Measurements from ENCODE around the gene TMPRSS9. TPM values are rescaled to one million over a fixed set of nuclear protein-coding genes. Genes with fewer than 3 reads are reported as not detected.

Gene TMPRSS9
- total RNA-seq, 1 experiment from 2014 or later, result 0.66 TPM

DNA sequence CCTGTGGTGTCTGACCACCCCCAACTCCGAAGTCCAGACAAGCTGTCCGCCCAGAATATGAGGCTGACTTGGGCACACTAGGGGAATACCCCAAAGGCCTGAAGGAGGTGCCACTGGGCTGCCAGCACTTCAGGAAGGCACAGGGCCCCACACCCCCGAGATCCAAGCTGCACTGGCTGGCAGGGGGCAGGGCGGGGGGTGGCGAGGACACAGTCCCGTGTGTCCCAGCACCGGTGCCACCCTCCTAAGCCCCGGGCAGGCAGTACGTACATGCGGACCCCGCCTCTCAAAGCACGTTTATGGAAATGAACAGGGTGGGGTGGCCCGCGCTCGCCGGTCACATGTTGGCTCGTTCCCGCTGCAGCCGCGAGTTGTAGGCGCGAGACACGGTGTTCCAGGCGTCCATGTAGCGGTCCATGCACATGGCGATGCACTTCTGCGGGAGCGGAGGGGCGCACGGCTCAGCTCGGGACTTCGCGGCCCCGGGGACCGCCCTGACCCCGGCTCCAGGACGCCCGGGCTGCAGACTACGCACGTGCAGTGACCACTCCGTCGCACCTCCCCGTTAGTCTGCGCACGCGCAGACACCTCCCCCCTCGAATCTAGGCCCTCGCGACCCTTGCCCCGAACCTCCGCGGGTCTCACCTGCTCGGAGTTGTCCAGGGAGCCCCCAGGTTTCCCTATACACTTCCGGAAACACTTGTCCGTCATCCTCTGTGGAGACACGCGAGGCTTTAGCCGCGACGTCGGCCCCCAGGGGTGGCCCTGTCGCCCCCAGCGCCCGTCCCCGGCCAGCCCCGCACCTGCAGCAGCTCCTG, 66.8 kb downstream of the TMPRSS9 start:
- ChIA-PET POLR2A (interaction anchor here (0.6 to 2.1 kb wide), 5 partner anchors 30 to 524 kb away, joined by 3 to 15 read pairs (median 5); partner anchors contain the start of genes GADD45B and LMNB2), CTCF (interaction anchor here (1.1 kb wide), 1 partner anchor 30 kb away, joined by 4 read pairs; the partner anchor contains the start of gene LMNB2)
- intact Hi-C loops (cut with micrococcal nuclease; ENCODE audit: unreplicated experiment), result loop anchor here (1.0 kb wide), 1 partner anchor 191 kb away; the partner anchor contains the start of genes PLEKHJ1 and SF3A2
- H3K9me3 ChIP-seq, result no peaks in the 10 kb centered on the region
- TSS peak; percentile 74 for BruUV-seq (replicated peaks)
- H3K36me3 Mint-ChIP-seq (ENCODE audit: insufficient read depth, unreplicated experiment), result peaks cover 57% of the 10 kb centered on the region
- H3K4me3 ChIP-seq (ENCODE audit: low read depth, low read length), result peak overlapping the region; percentile 68
- no peaks in the 10 kb centered on the region for H3K9me3 Mint-ChIP-seq (ENCODE audit: unreplicated experiment)
- no peaks in the 10 kb centered on the region for H3K27me3 ChIP-seq (replicated peaks; ENCODE audit: control insufficient read depth, insufficient read depth, low read length)
- H3K27ac Mint-ChIP-seq (ENCODE audit: unreplicated experiment), result peak overlapping the region; percentile 100
- peaks cover 2% of the 10 kb centered on the region; the same call in 1 of the 2 replicates for H3K36me3 ChIP-seq (ENCODE audit: control insufficient read depth, insufficient read depth, low read length)
- TF ChIP-seq, protein P1, sequence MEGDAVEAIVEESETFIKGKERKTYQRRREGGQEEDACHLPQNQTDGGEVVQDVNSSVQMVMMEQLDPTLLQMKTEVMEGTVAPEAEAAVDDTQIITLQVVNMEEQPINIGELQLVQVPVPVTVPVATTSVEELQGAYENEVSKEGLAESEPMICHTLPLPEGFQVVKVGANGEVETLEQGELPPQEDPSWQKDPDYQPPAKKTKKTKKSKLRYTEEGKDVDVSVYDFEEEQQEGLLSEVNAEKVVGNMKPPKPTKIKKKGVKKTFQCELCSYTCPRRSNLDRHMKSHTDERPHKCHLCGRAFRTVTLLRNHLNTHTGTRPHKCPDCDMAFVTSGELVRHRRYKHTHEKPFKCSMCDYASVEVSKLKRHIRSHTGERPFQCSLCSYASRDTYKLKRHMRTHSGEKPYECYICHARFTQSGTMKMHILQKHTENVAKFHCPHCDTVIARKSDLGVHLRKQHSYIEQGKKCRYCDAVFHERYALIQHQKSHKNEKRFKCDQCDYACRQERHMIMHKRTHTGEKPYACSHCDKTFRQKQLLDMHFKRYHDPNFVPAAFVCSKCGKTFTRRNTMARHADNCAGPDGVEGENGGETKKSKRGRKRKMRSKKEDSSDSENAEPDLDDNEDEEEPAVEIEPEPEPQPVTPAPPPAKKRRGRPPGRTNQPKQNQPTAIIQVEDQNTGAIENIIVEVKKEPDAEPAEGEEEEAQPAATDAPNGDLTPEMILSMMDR (IDR thresholded peaks at IDR 0.05; ENCODE audit: insufficient read depth in 1 of 2, low read depth in 1 of 2, low read length in 1 of 2, severe bottlenecking in 1 of 2, unreplicated experiment in 1 of 2), result no peak
- peaks cover 20% of the 10 kb centered on the region for H3K4me1 ChIP-seq
- no peaks in the 10 kb centered on the region for H3K27me3 Mint-ChIP-seq (ENCODE audit: insufficient read depth, unreplicated experiment)
- DNase-seq, result peak; percentile 73 to 83
- peak overlapping the region; percentile 93 for H3K4me3 Mint-ChIP-seq (ENCODE audit: unreplicated experiment)
- peaks cover 5% of the 10 kb centered on the region for H3K4me1 Mint-ChIP-seq (ENCODE audit: low read depth, unreplicated experiment)

DNA sequence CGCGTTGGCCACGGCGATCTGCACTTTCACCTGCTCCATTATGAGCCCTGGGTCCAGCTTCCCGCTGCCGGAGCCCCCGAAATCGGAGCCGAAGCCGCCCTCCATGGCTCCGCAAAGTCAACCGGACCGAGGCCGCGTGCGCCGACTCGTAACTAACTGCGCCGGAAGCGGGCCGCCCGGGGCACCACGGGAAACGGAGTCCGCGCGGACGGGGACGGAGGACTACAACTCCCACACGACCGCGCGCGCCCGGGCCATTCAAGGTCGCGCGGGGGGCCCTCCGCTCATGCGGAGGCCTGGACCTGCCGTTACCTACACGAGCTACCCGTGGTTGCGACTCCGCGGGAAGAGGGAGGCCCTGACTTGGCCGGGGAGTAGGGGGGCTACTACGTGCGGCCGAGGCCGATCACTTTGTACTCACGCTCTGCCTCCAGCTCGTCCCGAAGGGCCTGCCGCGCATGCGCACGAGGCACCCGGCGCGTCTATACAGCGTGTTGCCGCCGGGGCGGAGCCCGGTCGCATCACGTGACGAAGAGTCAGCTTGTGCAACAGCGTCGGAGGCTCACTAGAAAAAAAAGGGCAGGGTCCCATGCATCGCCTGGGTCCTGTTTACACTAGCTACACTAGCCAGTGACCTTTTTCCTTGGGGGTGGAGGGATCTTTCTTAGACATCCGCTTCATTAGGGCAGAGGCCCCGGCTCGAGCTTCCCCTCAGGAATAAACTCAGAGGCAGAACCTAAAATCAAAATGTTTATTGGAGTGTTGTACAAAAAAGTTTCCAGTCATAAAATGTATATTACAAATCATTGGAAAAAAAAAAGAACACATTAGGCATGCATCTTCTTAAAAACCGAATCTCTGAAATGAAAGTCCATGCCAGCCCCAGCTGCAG, 67.6 kb downstream of the TMPRSS9 start, which contains the start of gene TIMM13:
TSS of gene TIMM13 (minus strand) at position 158 of the 892 bp plus-strand sequence. CDS start at position 105, 53 bp downstream.
- TSS peak; percentile 47 for BruUV-seq (replicated peaks)
- peak within 1 kb of the TSS; percentile 68 for H3K4me3 ChIP-seq (ENCODE audit: low read depth, low read length)
- Mint-ChIP-seq H3K27ac (ENCODE audit: unreplicated experiment) (peak within 1 kb of the TSS; percentile 100), H3K27me3 (ENCODE audit: insufficient read depth, unreplicated experiment) (no peaks in the 10 kb centered on the region), H3K36me3 (ENCODE audit: insufficient read depth, unreplicated experiment) (peaks cover 65% of the 10 kb centered on the region), H3K4me3 (ENCODE audit: unreplicated experiment) (peak within 1 kb of the TSS; percentile 93), H3K9me3 (ENCODE audit: unreplicated experiment) (no peaks in the 10 kb centered on the region), H3K4me1 (ENCODE audit: low read depth, unreplicated experiment) (peaks cover 5% of the 10 kb centered on the region)
- ChIA-PET CTCF (interaction anchor here (0.5 to 1.1 kb wide), 4 partner anchors 11 to 184 kb away, joined by 3 to 4 read pairs (median 4); partner anchors contain the start of gene LMNB2), POLR2A (interaction anchor here (0.6 to 2.1 kb wide), 11 partner anchors 29 to 1560 kb away, joined by 3 to 15 read pairs (median 4); partner anchors contain the start of genes AP3D1, GADD45B and LMNB2)
- H3K4me1 ChIP-seq, result peaks cover 20% of the 10 kb centered on the region
- TF ChIP-seq, protein P1 (IDR thresholded peaks at IDR 0.05; ENCODE audit: insufficient read depth in 1 of 2, low read depth in 1 of 2, low read length in 1 of 2, severe bottlenecking in 1 of 2, unreplicated experiment in 1 of 2), result no peak
- peak; percentile 96 for DNase-seq
- intact Hi-C loops (cut with micrococcal nuclease; ENCODE audit: unreplicated experiment), result loop anchor here (1.0 kb wide), 1 partner anchor 191 kb away; the partner anchor contains the start of genes PLEKHJ1 and SF3A2
- peaks cover 2% of the 10 kb centered on the region; the same call in 1 of the 2 replicates for H3K36me3 ChIP-seq (ENCODE audit: control insufficient read depth, insufficient read depth, low read length)
- H3K27me3 ChIP-seq (replicated peaks; ENCODE audit: control insufficient read depth, insufficient read depth, low read length), result no peaks in the 10 kb centered on the region
- H3K9me3 ChIP-seq, result no peaks in the 10 kb centered on the region

All from Caco-2 (cell line).